C4-2B (cell line): ENCODE data around the gene NAT10.
"Not testable (repeated sequence)": the region's sequence is repeated elsewhere in the genome, so short reads cannot be mapped to it uniquely, and the experiment has no call there.

ENCODE experiments used
- H3K27ac ChIP-seq: fragments of 450-650 bp; 2 replicates; pipeline ENCODE4 v1.5.1; 2017
- ZFX ChIP-seq: fragments of 450-650 bp; IDR thresholded peaks from 2 replicates; pipeline ENCODE4 v1.6.1; 2017
- TF ChIP-seq, protein P1 (sequence below): fragments of 450-650 bp; conservative IDR thresholded peaks from 2 replicates; pipeline ENCODE4 v1.5.1; 2017; ENCODE audit warnings: mild to moderate bottlenecking

Gene NAT10

GRCh38 chr11:34175284-34176019 lies 70.0 kb downstream of the NAT10 start:
- TF ChIP-seq ZFX: no peak
- TF ChIP-seq, protein P1, sequence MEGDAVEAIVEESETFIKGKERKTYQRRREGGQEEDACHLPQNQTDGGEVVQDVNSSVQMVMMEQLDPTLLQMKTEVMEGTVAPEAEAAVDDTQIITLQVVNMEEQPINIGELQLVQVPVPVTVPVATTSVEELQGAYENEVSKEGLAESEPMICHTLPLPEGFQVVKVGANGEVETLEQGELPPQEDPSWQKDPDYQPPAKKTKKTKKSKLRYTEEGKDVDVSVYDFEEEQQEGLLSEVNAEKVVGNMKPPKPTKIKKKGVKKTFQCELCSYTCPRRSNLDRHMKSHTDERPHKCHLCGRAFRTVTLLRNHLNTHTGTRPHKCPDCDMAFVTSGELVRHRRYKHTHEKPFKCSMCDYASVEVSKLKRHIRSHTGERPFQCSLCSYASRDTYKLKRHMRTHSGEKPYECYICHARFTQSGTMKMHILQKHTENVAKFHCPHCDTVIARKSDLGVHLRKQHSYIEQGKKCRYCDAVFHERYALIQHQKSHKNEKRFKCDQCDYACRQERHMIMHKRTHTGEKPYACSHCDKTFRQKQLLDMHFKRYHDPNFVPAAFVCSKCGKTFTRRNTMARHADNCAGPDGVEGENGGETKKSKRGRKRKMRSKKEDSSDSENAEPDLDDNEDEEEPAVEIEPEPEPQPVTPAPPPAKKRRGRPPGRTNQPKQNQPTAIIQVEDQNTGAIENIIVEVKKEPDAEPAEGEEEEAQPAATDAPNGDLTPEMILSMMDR: no peak
- no peak overlapping the region for H3K27ac ChIP-seq

- H3K27ac ChIP-seq: no peak overlapping the region
- TF ChIP-seq, protein P1: no peak
- TF ChIP-seq ZFX: no peak
Observed at GRCh38 chr11:34176751-34177209, 71.4 kb downstream of the NAT10 start.

DNA sequence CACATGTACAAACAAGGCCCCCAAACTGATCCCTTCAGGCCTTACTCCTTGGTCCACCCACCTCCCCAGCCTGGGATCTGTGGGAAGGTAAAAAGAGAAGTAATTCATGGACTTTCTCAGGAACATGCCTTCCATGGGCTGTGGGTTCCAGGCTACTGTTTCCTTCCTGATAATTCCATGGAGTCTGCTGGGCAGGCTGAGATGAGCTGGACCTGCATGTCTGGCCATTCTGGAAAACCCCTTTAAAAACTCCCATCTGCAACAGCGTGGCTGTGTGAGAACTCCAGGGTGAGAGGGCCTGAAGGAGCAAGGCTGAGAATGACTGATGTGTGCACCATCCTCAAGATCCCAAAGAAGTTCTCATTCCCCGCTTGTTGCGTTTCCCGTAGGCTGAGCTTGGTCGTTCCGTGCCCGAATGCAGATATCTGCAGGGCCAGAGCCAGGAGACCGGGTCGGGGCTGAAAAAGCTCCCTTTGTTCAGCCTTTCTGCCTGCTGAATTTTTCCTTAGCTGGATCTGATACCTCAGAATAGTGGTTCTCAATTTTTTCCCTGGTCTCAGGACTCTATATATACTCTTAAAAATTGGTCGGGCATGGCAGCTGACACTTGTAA lies 72.9 kb downstream of the NAT10 start:
- H3K27ac ChIP-seq: no peak overlapping the region
- TF ChIP-seq ZFX: no peak
- TF ChIP-seq, protein P1: no peak

GRCh38 chr11:34179026-34179675 lies 73.7 kb downstream of the NAT10 start:
- no peak for TF ChIP-seq ZFX
- H3K27ac ChIP-seq: no peak overlapping the region

DNA sequence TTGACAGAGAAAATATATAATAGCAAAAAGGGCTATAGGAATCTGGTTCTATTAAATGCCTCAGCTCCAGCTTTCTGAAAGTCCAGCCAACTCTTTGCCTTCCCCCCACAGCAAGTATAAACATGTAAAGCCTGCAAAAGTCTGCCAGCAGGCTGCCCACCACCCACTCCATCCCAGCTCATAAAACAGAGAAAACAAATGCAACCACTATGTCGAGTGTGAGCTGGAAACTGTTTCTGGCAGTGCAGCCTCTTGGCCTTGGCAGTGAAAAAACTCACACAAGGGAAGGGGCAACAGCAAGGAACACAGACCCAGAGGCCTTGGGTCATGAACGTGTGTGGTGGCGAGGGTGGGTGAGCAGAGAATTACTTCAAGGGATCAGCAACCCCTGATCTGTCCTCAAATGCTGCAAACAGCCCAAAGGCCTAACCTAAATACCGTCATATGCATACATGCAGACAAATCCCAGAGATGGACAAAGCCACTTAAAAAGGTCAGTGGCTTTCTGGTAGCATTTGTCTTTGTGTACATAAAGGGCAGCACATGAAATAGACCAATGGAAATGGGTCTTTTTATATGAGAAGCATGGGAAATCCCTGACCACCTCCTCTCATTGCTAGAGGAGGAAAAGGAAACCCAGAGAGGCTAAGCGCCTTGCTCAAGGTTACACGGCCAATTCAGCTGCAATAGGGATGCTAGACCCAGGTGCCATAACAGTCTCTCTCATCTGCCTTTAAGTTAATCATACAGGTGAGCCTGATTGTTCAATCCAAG lies 74.8 kb downstream of the NAT10 start:
- TF ChIP-seq, protein P1: no peak
- TF ChIP-seq ZFX: no peak
- H3K27ac ChIP-seq: no peak overlapping the region

- not testable (repeated sequence) for H3K27ac ChIP-seq
Observed at GRCh38 chr11:34180814-34181165, 75.4 kb downstream of the NAT10 start.

- TF ChIP-seq, protein P1: no peak
- no peak for TF ChIP-seq ZFX
- H3K27ac ChIP-seq: no peak overlapping the region
Observed at GRCh38 chr11:34181251-34181650, 75.8 kb downstream of the NAT10 start.

DNA sequence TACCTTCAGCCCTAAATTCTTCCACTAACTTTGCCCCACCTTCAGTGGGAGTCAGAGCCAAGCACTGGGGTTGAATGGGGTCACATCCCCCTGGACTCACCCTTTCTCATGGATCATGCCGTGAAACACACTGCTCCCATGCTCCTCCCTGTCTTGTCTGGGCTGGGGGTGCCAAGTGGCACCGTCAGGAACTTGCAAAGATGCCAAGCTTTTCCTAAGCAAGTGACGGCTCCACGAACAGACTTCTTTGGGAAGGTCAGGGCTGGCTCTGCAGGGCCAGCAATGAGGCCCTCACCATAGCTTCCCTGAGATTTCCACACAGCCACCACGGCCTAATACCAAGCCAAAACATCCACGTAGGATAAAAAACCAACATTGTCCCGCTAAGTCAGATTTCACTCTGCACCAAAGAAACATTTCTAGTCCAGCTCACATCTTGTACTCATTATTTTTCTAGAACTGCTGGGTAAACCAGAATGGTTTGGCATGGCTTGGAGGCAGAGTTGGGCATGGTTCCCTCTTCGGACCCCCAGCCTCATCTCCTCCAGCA lies 76.5 kb downstream of the NAT10 start:
- no peak for TF ChIP-seq ZFX
- TF ChIP-seq, protein P1: no peak
- no peak overlapping the region for H3K27ac ChIP-seq
